CD4-positive, alpha-beta T cell treated with Interleukin-17A for 4 hours (primary cell): Measurements from ENCODE around the gene PARVA.

ENCODE experiments used
- DNase-seq: peaks from one replicate; pipeline ENCODE4 v3.0.0-alpha.2; 2020; ENCODE audit warnings: mixed read lengths

PARVA gene

GRCh38 chr11:12404436-12404835 lies 27.1 kb downstream of the PARVA start:
- DNase-seq = no peak

- no peak for DNase-seq
Observed at GRCh38 chr11:12408156-12408770, 30.9 kb downstream of the PARVA start.

- no peak for DNase-seq
Observed at GRCh38 chr11:12409621-12410005, 32.2 kb downstream of the PARVA start.

- no peak for DNase-seq
Observed at GRCh38 chr11:12410006-12410728, 32.8 kb downstream of the PARVA start.

- no peak for DNase-seq
Observed at GRCh38 chr11:12411393-12411792, 34.0 kb downstream of the PARVA start.

- DNase-seq = peak; percentile 45
Observed at GRCh38 chr11:12411806-12412727, 34.7 kb downstream of the PARVA start.

GRCh38 chr11:12413141-12414052 lies 36.0 kb downstream of the PARVA start:
- DNase-seq = no peak

- DNase-seq = no peak
Observed at GRCh38 chr11:12414611-12415010, 37.2 kb downstream of the PARVA start.

- DNase-seq = no peak
Observed at GRCh38 chr11:12415342-12415966, 38.1 kb downstream of the PARVA start.

- no peak for DNase-seq
Observed at GRCh38 chr11:12416552-12416951, 39.2 kb downstream of the PARVA start.

- no peak for DNase-seq
Observed at GRCh38 chr11:12417691-12418611, 40.6 kb downstream of the PARVA start.

- DNase-seq = no peak
Observed at GRCh38 chr11:12420040-12420439, 42.7 kb downstream of the PARVA start.

GRCh38 chr11:12420706-12421105 lies 43.3 kb downstream of the PARVA start:
- DNase-seq = no peak

- no peak for DNase-seq
Observed at GRCh38 chr11:12421386-12421785, 44.0 kb downstream of the PARVA start.

GRCh38 chr11:12426176-12426575 lies 48.8 kb downstream of the PARVA start:
- no peak for DNase-seq

- no peak for DNase-seq
Observed at GRCh38 chr11:12429155-12429554, 51.8 kb downstream of the PARVA start.

- no peak for DNase-seq
Observed at GRCh38 chr11:12430351-12430750, 53.0 kb downstream of the PARVA start.

- no peak for DNase-seq
Observed at GRCh38 chr11:12430954-12431595, 53.7 kb downstream of the PARVA start.

- DNase-seq = no peak
Observed at GRCh38 chr11:12432507-12432906, 55.1 kb downstream of the PARVA start.

- no peak for DNase-seq
Observed at GRCh38 chr11:12433121-12433520, 55.8 kb downstream of the PARVA start.
